Parathyroid adenoma (tissue), 2 donors: Measurements from ENCODE around the gene CALHM3.

Source experiments
- H2AFZ ChIP-seq: fragments of 300-600 bp; sonication (generic); one replicate; pipeline ENCODE4 v1.7.0; 2017; ENCODE audit warnings: antibody characterized with exemption, mild to moderate bottlenecking
- H3K27ac ChIP-seq: fragments of 300-600 bp; sonication (generic); one replicate; pipeline ENCODE4 v1.7.0; 2017
- H3K27me3 ChIP-seq: fragments of 300-600 bp; sonication (generic); one replicate; pipeline ENCODE4 v1.7.0; 2017; ENCODE audit warnings: low read length; ENCODE audit not compliant: control insufficient read depth, insufficient read depth
- H3K36me3 ChIP-seq: fragments of 300-600 bp; sonication (generic); one replicate; pipeline ENCODE4 v1.7.0; 2017; ENCODE audit warnings: low read length; ENCODE audit not compliant: control insufficient read depth, insufficient read depth
- H3K4me1 ChIP-seq: fragments of 300-600 bp; sonication (generic); one replicate; pipeline ENCODE4 v1.7.0; 2017; ENCODE audit warnings: control low read depth
- H3K4me2 ChIP-seq: fragments of 300-600 bp; sonication (generic); one replicate; pipeline ENCODE4 v1.7.0; 2017; ENCODE audit warnings: low read length
- H3K4me3 ChIP-seq: fragments of 300-600 bp; sonication (generic); one replicate; pipeline ENCODE4 v1.7.0; 2017; ENCODE audit warnings: low read depth, low read length
- H3K79me2 ChIP-seq: fragments of 300-600 bp; sonication (generic); one replicate; pipeline ENCODE4 v1.7.0; 2017; ENCODE audit warnings: control low read depth
- H3K9ac ChIP-seq: fragments of 300-600 bp; sonication (generic); one replicate; pipeline ENCODE4 v1.7.0; 2017; ENCODE audit warnings: mild to moderate bottlenecking
- H3K9me3 ChIP-seq: fragments of 300-600 bp; sonication (generic); one replicate; pipeline ENCODE4 v1.7.0; 2017; ENCODE audit warnings: low read length; ENCODE audit not compliant: control insufficient read depth
- TF ChIP-seq, protein P1 (sequence below): fragments of 300-600 bp; sonication (generic); IDR thresholded peaks from one replicate; pipeline ENCODE4 v1.7.0; 2017; ENCODE audit warnings: antibody characterized with exemption, mild to moderate bottlenecking
- donor health status: primary hyperparathyroidism.

The CALHM3 gene

DNA sequence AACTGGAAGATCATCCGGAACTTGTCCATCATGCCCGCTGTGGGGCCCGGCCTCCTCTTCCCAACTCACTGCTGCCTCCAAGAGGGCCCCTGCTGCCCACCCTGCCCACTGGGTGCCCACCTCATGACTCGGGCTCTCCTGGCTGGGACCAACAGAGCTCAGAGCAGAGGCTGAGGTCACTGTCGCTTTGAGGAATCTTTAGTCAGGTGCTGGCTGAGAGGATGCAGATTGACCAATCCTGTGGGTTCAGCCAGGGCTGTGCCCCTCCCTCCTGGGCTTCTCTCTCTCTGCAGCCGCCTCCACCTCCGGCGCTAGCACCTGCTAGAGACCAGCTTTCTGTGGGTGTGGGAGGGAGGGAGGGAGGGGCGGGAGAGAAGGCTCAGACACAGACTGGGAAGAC, 20.3 kb downstream of the CALHM3 start, which contains the start of gene CALHM1:
CALHM1 (minus strand) TSS at position 181 of the 400 bp plus-strand sequence; CDS start at position 32, 149 bp downstream.
- Histone ChIP-seq H3K4me3 (no peak within 1 kb of the TSS), H3K4me1 (no peaks in the 10 kb centered on the region), H3K79me2 (no peaks in the 10 kb centered on the region), H3K36me3 (no peaks in the 10 kb centered on the region), H3K4me2 (no peak within 1 kb of the TSS), H2AFZ (no peak within 1 kb of the TSS), H3K9ac (no peak within 1 kb of the TSS), H3K27me3 (no peaks in the 10 kb centered on the region), H3K27ac (no peak within 1 kb of the TSS), H3K9me3 (no peaks in the 10 kb centered on the region)
- TF ChIP-seq, protein P1, sequence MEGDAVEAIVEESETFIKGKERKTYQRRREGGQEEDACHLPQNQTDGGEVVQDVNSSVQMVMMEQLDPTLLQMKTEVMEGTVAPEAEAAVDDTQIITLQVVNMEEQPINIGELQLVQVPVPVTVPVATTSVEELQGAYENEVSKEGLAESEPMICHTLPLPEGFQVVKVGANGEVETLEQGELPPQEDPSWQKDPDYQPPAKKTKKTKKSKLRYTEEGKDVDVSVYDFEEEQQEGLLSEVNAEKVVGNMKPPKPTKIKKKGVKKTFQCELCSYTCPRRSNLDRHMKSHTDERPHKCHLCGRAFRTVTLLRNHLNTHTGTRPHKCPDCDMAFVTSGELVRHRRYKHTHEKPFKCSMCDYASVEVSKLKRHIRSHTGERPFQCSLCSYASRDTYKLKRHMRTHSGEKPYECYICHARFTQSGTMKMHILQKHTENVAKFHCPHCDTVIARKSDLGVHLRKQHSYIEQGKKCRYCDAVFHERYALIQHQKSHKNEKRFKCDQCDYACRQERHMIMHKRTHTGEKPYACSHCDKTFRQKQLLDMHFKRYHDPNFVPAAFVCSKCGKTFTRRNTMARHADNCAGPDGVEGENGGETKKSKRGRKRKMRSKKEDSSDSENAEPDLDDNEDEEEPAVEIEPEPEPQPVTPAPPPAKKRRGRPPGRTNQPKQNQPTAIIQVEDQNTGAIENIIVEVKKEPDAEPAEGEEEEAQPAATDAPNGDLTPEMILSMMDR: no peak

DNA sequence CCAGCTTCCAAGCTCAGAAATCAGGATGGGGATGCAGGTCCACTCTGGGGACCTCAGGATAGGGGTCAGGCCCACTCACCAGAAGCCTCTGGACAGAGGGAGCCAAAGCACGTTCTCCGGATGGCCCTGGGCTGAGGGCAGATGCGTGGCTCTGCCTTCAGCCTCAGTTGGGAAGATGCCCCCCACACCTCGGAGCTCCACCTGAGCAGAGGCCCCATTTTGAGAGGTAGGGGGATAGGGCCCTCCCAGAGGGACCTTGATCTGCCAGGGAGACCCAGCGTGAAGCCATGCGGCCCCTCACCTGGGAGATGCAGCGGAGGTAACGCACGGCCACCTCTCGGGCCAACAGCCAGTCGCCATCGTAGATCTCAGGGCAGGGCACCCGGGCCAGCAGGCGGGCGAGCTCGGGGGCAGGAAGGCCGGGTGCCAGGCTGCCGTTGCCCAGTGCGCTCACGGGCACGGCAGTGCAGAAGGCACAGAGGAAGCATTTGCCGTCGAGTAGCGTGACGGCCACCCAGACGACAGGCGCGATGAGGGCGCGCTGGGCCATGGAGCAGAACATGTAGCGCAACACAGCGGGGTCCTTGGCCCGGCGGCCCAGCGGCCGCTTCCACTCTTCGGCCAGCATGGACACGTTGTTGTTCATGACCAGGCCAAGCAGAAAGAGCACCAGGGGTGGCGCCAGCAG, 21.0 kb downstream of the CALHM3 start:
- no peak overlapping the region for H3K27ac ChIP-seq
- H3K4me3 ChIP-seq: no peak overlapping the region
- TF ChIP-seq, protein P1: no peak
- H3K36me3 ChIP-seq: no peaks in the 10 kb centered on the region
- H3K4me1 ChIP-seq: no peaks in the 10 kb centered on the region
- no peaks in the 10 kb centered on the region for H3K9me3 ChIP-seq
- no peaks in the 10 kb centered on the region for H3K79me2 ChIP-seq
- H3K4me2 ChIP-seq: no peak overlapping the region
- no peaks in the 10 kb centered on the region for H3K27me3 ChIP-seq
- no peak overlapping the region for H2AFZ ChIP-seq
- no peak overlapping the region for H3K9ac ChIP-seq

DNA sequence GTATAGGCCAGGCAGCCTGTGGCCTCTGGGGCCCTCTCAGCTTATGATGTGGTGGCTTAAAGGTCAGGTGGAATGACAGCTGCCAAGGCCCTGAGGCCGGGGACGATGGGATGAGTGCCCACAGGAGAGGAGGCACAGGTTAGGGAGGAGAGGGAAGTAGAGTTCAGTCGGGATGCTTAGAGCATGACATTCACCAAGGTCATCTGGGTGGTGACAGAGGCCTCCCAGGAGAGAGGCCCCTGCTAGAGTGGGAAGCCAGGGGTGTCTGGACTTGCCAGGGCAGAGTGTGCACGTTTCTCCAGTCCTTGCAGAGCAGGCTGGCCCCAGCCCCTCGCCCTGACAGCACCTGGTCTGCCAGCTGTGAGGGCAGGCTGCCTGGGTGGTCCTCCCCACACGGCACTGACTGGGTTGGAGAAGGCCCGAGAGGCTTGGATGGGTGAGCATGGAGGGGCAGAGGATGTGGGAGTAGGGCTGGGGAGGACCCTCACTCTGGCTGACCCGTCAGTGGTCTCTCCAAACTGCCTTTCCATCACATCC, 21.8 kb downstream of the CALHM3 start:
- no peak overlapping the region for H3K4me3 ChIP-seq
- TF ChIP-seq, protein P1: no peak
- H3K36me3 ChIP-seq: no peaks in the 10 kb centered on the region
- H2AFZ ChIP-seq: no peak overlapping the region
- H3K4me2 ChIP-seq: no peak overlapping the region
- no peak overlapping the region for H3K27ac ChIP-seq
- H3K79me2 ChIP-seq: no peaks in the 10 kb centered on the region
- no peaks in the 10 kb centered on the region for H3K9me3 ChIP-seq
- H3K4me1 ChIP-seq: peaks cover 7% of the 10 kb centered on the region
- H3K9ac ChIP-seq: no peak overlapping the region
- H3K27me3 ChIP-seq: no peaks in the 10 kb centered on the region

DNA sequence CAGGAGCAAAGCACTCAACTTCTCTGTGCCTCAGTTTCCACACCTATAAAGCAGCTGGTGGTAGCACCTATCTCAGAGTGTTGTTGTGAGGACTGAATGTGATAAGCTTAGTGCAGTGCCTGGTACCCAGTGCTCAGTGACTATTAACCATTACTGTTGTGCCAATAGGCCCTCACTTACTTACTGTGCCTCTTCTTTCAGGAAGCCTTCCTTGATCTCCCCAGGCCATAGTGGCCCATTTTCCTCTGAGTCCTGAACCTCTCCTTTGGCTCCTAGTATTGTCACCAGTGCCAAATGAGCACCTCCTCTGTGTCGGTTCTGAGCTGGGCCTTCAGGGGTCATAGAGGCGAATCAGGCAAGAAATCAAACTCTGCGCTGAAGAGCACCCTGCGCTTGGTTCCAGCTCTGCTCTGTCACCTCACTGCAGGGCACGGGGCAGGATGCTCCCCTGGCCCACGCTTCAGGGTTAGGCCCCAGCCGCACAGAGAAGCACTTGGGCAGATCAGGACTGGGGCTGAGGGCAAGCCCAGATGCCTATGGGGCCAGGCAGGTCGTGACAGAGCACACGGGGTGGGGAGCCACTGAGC, 22.9 kb downstream of the CALHM3 start:
- H3K4me1 ChIP-seq: peaks cover 7% of the 10 kb centered on the region
- H3K27ac ChIP-seq: no peak overlapping the region
- H3K36me3 ChIP-seq: no peaks in the 10 kb centered on the region
- no peaks in the 10 kb centered on the region for H3K79me2 ChIP-seq
- H3K4me2 ChIP-seq: no peak overlapping the region
- no peak overlapping the region for H3K9ac ChIP-seq
- no peaks in the 10 kb centered on the region for H3K27me3 ChIP-seq
- no peak overlapping the region for H3K4me3 ChIP-seq
- TF ChIP-seq, protein P1: no peak
- no peak overlapping the region for H2AFZ ChIP-seq
- H3K9me3 ChIP-seq: no peaks in the 10 kb centered on the region
